HG03442 (cell line): ENCODE results near the gene COPE.

Source experiments
- ATAC-seq: cut with Tn5 transposase; IDR thresholded peaks from one replicate; pipeline ENCODE4 v1.9.1; 2021; ENCODE audit warnings: mild to moderate bottlenecking, moderate library complexity; ENCODE audit not compliant: unreplicated experiment

The COPE gene

GRCh38 chr19:18895038-18895823, 24.0 kb downstream of the COPE start:
- no peak for ATAC-seq

GRCh38 chr19:18894254-18895037, 24.7 kb downstream of the COPE start:
- ATAC-seq = no peak

GRCh38 chr19:18893587-18894253, 25.5 kb downstream of the COPE start:
- ATAC-seq = no peak

- ATAC-seq = no peak
Observed at GRCh38 chr19:18889949-18890745, 29.0 kb downstream of the COPE start.

GRCh38 chr19:18886972-18887371, 32.2 kb downstream of the COPE start:
- no peak for ATAC-seq

- ATAC-seq = no peak
Observed at GRCh38 chr19:18883526-18884304, 35.5 kb downstream of the COPE start.

- no peak for ATAC-seq
Observed at GRCh38 chr19:18881491-18881890, 37.7 kb downstream of the COPE start.

- ATAC-seq = no peak
Observed at GRCh38 chr19:18879579-18880373, 39.4 kb downstream of the COPE start.

GRCh38 chr19:18878858-18879578, 40.2 kb downstream of the COPE start:
- ATAC-seq = no peak

- no peak for ATAC-seq
Observed at GRCh38 chr19:18878058-18878797, 41.0 kb downstream of the COPE start.

- no peak for ATAC-seq
Observed at GRCh38 chr19:18876865-18877264, 42.3 kb downstream of the COPE start.

- no peak for ATAC-seq
Observed at GRCh38 chr19:18875726-18876125, 43.5 kb downstream of the COPE start.

GRCh38 chr19:18871543-18871942, 47.6 kb downstream of the COPE start:
- ATAC-seq = no peak

- no peak for ATAC-seq
Observed at GRCh38 chr19:18870531-18871172, 48.5 kb downstream of the COPE start.

GRCh38 chr19:18869781-18870530, 49.2 kb downstream of the COPE start:
- ATAC-seq = no peak

GRCh38 chr19:18869023-18869618, 50.1 kb downstream of the COPE start:
- ATAC-seq = no peak
